ENCODE data around the gene NEUROG1. TPM values are rescaled to one million over a fixed set of nuclear protein-coding genes. Genes with fewer than 3 reads are reported as not detected.

Gene NEUROG1
- total and polyA plus RNA-seq, 2 of the 13 experiments (the other 11 are each of a cell fraction or from before 2014, with no cell fraction given), result not detected

- no peak for TF ChIP-seq ZBED4 (CRISPR knock-in tag; IDR thresholded peaks at IDR 0.05; ENCODE audit: borderline replicate concordance)
- no peak for TF ChIP-seq GABPA (IDR thresholded peaks at IDR 0.05; ENCODE audit: low read depth, low read length)
- peak; percentile 65 for TF ChIP-seq GABPA (CRISPR knock-in tag; IDR thresholded peaks at IDR 0.05; ENCODE audit: low read depth)
- no peak for TF ChIP-seq HES4 (CRISPR knock-in tag; IDR thresholded peaks at IDR 0.05; ENCODE audit: borderline replicate concordance)
- no peak for TF ChIP-seq ZNF674 (CRISPR knock-in tag; IDR thresholded peaks at IDR 0.05; ENCODE audit: low read depth)
These were observed 25.1 kb upstream of the NEUROG1 start (continued) for GRCh38 chr5:135560858-135561257.

GRCh38 chr5:135559354-135559753, 23.6 kb upstream of the NEUROG1 start:
- intact Hi-C loops (cut with micrococcal nuclease; ENCODE audit: unreplicated experiment) (no loop called here), in situ Hi-C loops (cut with HindIII; ENCODE audit: extremely low pct_ligation_motif_present, low pct_unique_long_range_greater_than_20kb) (loop anchor here (25.0 kb wide), 1 partner anchor 553 kb away; no protein-coding TSS in a partner anchor)
- no peaks in the 10 kb centered on the region for H3K9me3 ChIP-seq (ENCODE audit: low read length)
- H3K27me3 ChIP-seq (ENCODE audit: control insufficient read depth in 1 of 2, insufficient read depth in 2 of 2, low read length in 2 of 2), result 0 out of 5 replicates have a peak, but pooled peaks cover 0 to 1% of the 10 kb centered on the region in 2 experiments
- no peak overlapping the region for H3K4me2 ChIP-seq (ENCODE audit: low read depth, low read length)
- H4K20me1 ChIP-seq (ENCODE audit: insufficient read depth, low read length), result no peaks in the 10 kb centered on the region
- no peaks in the 10 kb centered on the region for H3K36me3 ChIP-seq (replicated peaks in 1 of 2; ENCODE audit: control insufficient read depth in 1 of 2, insufficient read depth in 2 of 2, low read length in 2 of 2)
- H3K4me1 ChIP-seq (ENCODE audit: insufficient read depth, low read length), result no peaks in the 10 kb centered on the region
- ATAC-seq (no peak), DNase-seq (ENCODE audit: low spot score) (no peak), FAIRE-seq (no peak)
- WGBS (ENCODE audit: low lambda C conversion rate), result 37% methylated on average over 6 of the region's 6 CpGs
- no peak overlapping the region for H2AFZ ChIP-seq (ENCODE audit: low read length)
- H3K9ac ChIP-seq (ENCODE audit: insufficient read depth, low read depth, low read length), result no peak overlapping the region
- H3K4me3 ChIP-seq (replicated peaks in 1 of 3; ENCODE audit: insufficient read depth in 1 of 3, low read depth in 2 of 3, low read length in 3 of 3), result no peak overlapping the region
- no peak overlapping the region for H3K27ac ChIP-seq (ENCODE audit: extremely low read length, insufficient read depth, low read length)
- no peaks in the 10 kb centered on the region for H3K79me2 ChIP-seq (ENCODE audit: insufficient read depth, low read length)
- CTCF ChIA-PET (ENCODE audit: low intra/inter-chr PET ratio, low total read pairs), result no interaction called here
- BruUV-seq (replicated peaks), result no TSS peak
- POLR2A ChIA-PET, result no interaction called here
- TF ChIP-seq ATM (IDR thresholded peaks at IDR 0.05; ENCODE audit: borderline replicate concordance) (no peak), NFYB (CRISPR knock-in tag; IDR thresholded peaks at IDR 0.05) (peak; percentile 69), RXRB (CRISPR knock-in tag; IDR thresholded peaks at IDR 0.05; ENCODE audit: borderline replicate concordance) (no peak), POGZ (CRISPR knock-in tag; IDR thresholded peaks at IDR 0.05) (no peak), USF2 (IDR thresholded peaks at IDR 0.05; ENCODE audit: low read depth, low read length) (peak; percentile 72), USF2 (CRISPR knock-in tag; IDR thresholded peaks at IDR 0.05; ENCODE audit: borderline replicate concordance) (peak; percentile 21; the same call in 1 of the 2 replicates), ZSCAN9 (CRISPR knock-in tag; IDR thresholded peaks at IDR 0.05; ENCODE audit: borderline replicate concordance) (no peak), FOXJ3 (CRISPR knock-in tag; IDR thresholded peaks at IDR 0.05; ENCODE audit: borderline replicate concordance) (no peak), NFYC (CRISPR knock-in tag; IDR thresholded peaks at IDR 0.05) (peak; percentile 55)
